COLO668 (cell line): ENCODE data around the gene MFAP2.
"Not testable (repeated sequence)": the region's sequence is repeated elsewhere in the genome, so short reads cannot be mapped to it uniquely, and the experiment has no call there.

Experiments
- DNase-seq: peaks from one replicate; lab custom pipeline; 2025; ENCODE audit not compliant: unreplicated experiment; lab: John Stamatoyannopoulos, UW

MFAP2 gene

DNA sequence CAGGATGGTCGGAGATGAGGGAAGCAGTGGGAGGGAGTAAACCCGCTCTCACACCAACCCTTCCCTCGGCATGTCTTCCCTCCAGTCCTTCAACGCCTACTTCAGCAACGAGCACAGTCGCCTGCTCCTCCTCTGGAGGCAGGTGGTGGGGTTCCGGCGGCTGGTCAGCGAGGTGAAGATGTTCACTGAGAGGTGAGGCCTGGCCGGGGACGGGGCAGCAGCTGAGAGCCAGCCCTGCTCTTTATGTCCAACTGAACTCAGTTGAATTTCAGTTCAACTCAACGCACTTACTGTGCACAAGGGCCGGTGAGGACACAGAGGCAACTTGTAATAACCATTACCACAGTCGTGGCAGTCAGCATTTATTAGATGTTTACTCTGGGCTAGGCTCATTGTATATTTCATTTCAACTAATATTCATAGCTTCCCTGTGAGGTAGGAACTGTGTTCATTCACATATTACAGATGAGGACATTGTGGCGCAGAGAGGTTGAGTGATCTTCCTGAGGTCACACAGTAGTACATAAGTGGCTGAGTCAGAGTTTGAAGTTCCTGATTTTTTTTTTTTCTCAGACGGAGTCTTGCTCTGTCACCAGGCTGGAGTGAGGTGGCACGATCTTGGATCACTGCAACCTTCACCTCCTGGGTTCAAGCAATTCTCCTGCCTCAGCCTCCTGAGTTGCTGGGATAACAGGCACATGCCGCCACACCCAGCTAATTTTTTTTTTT lies 49.0 kb downstream of the MFAP2 start:
- DNase-seq, result not testable (repeated sequence)

DNA sequence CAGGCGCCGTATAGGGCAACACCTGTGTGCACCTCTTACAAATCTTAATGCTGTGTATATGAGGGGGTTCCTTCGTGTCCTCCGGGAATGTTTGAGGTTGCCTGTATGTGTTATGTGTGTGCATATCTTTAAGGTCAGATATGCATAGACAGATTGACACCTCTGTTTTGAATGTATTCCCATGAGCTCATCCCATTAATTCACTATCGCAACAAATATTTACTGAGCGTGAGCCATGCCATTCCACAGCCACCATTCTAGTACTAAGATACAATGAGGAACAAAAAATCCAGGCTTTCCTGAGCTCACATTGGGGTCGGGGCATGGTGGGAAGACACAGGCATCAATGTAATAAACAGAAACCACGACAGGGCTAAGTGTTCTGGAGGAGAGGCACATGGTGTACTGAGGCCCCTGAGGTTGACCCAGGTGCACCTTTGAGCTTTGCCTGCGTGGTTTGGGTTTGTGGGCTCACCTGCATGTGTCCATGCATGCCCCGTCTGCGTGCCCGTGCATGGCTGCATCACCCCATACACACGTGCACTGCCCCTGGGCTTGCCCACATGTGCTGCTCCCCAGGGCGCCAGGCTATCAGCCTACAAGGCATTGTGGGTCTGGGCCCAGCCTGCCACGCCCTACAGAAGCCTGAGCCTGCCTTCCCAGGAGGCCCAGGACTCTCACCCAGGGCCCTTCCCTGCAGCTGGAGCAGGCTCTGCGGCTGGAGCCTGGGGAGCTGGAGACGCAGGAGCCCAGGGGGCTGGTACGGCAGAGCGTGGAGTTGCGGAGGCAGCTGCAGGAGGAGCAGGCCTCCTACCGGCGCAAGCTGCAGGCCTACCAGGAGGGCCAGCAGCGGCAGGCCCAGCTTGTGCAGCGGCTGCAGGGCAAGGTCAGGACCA lies 51.0 kb downstream of the MFAP2 start:
- not testable (repeated sequence) for DNase-seq

DNA sequence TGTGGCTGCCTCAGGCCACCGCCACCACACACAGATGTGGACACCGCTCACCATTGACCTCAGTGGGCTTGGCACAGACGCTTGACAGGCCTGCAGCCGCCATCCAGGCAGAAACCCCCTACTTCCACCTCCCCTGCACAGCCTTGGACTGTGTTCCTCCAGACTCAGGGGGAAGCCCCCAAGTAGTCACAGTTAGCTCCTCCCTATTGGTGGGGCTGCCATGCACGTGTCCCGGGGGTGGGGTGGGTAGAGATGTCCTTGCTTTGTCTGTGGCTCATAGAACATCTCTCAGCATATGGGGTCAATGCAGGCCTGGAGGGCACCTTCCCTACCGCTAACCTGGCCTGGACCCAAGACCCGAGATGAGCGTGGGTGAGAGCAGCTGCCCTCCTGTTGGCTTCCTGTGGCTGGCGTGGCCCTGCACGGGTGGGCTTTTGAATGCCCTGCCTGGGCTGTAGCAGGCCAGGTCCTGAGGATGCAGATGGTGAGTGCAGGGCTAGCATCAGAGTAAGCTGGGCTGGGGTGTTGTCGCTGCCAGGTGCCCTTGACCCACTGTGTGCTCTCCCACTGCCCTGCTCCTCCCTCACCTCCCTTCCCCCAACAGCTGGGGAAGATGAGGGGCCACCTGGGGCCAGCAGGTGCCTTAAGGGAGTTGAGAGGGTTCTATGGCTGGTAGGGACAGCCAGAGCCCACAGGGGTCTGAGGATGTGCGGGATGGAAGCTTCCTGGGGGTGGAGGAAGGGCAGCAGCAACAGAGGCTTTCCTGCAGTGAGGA lies 52.5 kb downstream of the MFAP2 start:
- no peak for DNase-seq

GRCh38 chr1:16927256-16927655 lies 53.2 kb downstream of the MFAP2 start:
- DNase-seq, result no peak

DNA sequence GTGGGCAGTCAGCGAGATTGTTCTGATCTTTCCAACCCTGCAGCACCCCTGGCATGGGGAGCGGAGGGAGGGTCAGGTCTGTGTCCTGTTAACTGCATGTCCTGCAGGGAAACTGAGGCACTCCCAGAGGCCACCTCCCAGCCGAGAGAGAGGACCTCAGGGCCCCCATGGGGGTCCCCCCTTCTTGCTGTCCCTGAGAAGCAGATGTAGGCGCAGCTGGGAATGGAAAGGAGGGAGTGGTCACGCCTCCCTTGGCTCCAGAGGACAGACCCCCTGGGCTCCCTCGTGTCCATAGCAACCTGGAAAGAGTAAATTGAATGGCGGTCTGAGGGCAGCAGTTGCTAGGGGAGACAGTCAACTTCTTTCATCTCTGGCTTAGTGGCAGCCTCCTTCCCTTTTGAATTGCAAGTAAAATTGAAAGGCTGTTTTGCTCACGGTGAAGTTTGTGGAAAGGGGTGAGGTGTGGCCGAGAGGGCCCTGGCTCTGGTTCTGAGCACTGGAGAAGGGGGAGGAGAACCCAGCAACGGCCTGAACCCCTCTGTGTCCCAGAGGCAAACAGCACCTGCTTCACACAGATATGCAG lies 53.8 kb downstream of the MFAP2 start:
- no peak for DNase-seq

- no peak for DNase-seq
Observed at GRCh38 chr1:16925635-16926490, 54.6 kb downstream of the MFAP2 start.

DNA sequence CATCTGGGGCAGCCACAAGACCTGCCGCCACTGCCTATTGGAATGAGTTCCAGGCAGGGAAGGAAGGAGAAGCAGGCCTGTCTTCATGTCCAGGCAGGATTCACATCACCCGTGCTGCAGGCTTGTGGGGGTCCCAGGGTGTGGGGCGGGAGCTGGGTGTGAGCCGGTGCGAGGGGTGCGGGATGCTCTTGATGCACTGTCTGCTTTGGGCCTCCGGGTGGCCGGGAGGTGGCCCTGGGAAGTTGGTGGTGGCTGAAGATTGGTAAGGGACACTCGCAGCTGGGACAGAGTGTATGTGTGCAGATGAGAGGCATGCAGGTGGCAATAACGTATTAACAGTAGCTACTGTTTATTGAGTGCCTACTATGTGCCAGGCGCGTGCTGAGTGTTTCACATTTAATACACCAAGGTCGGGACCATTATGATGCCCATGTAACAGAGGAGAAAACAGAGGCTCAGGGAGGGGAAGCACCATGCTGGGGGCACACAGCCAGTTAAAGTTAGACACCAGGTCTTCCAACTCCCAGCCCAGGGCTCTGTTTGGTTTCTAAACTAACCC lies 55.4 kb downstream of the MFAP2 start:
- DNase-seq, result no peak
